Pericardium fibroblast (primary cell): ENCODE data around the gene NPAS2. TPM values are rescaled to one million over a fixed set of nuclear protein-coding genes. Genes with fewer than 3 reads are reported as not detected.

Source experiments
- total RNA-seq: library from RNA; depleted of rRNA; stranded (reverse); fragments of >200 nt; gene quantifications from 2 replicates; pipeline ENCODE4 v1.2.3, GENCODE V29; 2015

NPAS2 gene, protein sequence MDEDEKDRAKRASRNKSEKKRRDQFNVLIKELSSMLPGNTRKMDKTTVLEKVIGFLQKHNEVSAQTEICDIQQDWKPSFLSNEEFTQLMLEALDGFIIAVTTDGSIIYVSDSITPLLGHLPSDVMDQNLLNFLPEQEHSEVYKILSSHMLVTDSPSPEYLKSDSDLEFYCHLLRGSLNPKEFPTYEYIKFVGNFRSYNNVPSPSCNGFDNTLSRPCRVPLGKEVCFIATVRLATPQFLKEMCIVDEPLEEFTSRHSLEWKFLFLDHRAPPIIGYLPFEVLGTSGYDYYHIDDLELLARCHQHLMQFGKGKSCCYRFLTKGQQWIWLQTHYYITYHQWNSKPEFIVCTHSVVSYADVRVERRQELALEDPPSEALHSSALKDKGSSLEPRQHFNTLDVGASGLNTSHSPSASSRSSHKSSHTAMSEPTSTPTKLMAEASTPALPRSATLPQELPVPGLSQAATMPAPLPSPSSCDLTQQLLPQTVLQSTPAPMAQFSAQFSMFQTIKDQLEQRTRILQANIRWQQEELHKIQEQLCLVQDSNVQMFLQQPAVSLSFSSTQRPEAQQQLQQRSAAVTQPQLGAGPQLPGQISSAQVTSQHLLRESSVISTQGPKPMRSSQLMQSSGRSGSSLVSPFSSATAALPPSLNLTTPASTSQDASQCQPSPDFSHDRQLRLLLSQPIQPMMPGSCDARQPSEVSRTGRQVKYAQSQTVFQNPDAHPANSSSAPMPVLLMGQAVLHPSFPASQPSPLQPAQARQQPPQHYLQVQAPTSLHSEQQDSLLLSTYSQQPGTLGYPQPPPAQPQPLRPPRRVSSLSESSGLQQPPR
- 12.6 and 37.3 TPM in 2 replicates for total RNA-seq

DNA sequence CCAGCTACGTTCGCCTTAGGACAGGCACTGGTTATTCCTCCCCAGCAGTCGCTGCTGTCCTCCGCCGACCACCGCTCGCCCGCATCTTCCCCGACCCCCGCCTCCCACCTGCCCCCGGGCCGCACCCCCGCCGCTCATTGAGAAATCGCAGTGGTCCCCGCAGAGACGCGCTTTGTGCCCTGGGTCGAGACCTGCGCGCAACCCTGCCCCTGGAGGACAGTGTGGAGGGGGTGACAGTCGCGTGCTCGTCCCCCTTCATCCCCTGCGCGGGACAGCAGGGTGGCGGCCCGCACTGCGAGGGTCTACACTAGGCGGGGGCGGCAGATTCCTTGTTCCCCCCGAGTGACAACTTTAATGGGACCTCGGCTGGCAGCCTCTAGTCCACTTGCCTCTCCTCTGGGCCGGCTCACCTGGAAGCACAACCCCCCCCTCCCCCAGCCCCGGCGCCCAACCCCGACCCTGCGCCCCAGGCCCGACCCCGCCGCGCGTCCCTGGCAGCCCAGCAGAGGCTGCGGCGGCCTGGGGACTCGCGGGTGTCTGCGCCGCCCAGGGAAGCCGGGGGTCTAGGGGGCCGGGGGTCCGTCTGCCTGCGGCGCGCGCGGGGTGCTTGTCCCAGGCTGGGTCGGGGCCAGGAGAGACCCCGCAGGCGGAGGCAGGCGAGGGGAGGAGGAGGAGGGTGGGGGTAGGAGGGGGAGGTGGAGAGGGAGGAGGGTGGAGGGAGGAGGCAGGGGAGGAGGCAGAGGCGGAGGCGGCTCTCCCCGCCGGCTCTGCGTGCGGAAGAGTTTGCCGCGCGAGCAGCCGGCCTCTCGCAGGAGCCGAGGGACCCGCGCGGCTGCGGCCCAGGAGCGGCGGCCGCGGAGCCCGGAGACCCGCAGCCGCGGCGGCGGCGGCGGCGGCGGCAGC is at the start of gene NPAS2:
NPAS2 (plus strand) TSS at position 770 of the 903 bp plus-strand sequence. CDS start 84,616 bp downstream, outside the sequence.

DNA sequence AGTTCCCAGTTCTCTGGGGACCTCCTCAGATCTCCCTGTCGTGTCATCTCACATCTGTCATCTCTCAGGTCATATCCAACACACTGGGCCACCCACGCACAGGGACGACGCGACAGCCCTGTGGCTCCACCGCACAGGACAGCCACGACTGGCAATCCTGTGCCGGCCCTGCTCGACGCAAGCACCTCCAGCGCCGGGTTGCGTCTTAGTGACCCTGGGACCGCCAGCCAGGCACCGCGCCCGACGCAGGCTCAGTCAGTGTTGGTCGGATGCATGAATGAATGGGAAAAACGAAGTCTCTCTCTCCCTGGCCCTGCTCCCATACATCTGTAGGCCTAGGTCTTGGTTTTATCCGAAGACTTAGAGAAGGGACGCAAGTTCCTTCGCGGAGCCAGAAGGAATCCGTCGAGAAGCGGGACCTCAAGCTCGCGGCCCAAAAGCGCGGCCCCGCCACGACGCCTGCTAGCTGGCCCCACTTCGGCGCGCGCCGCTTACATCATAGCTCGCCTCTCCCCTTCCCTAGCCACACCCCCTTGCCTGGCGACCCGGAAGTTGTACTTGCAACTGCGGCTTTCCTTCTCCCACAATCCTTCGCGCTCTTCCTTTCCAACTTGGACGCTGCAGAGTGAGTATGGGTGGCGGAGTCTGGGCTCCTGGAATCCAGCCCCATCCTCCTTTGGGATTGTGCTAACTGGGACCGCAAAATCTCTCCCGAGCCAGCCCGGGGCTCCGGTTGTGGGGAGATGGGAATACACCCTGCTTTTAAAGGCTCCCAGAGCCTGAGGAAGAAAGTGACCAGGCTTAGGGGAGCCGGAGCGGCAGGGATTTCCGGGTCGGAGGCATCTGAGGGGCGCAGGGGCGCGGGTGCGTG is 182.0 kb downstream of the NPAS2 start, which contains the start of gene RPL31:
RPL31 (plus strand) TSS at position 599 of the 871 bp plus-strand sequence. CDS start 413 bp downstream, outside the sequence.

Other genes with a start within 250 kb of the NPAS2 start
- gene RPL31, start 182.2 kb downstream of the NPAS2 start, total RNA-seq, result 1,697 and 2,108 TPM in 2 replicates